Duodenal mucosa (tissue), 2 donors: Measurements from ENCODE around the gene ST3GAL6.

ENCODE experiments used
- H3K27ac ChIP-seq: one replicate; pipeline ENCODE4 v1.7.0; 2013; ENCODE audit warnings: low read depth, low read length
- H3K27me3 ChIP-seq, 2 donors: one replicate each; pipeline ENCODE4 v1.7.0; 2013; ENCODE audit warnings: low read length in 2 of 2, control low read depth in 1 of 2; ENCODE audit not compliant: insufficient read depth in 2 of 2, control insufficient read depth in 1 of 2
- H3K36me3 ChIP-seq, 2 donors: one replicate each; pipeline ENCODE4 v1.7.0; 2013; ENCODE audit warnings: low read length in 2 of 2, control low read depth in 1 of 2; ENCODE audit not compliant: insufficient read depth in 2 of 2, control insufficient read depth in 1 of 2
- H3K4me1 ChIP-seq, 2 donors: one replicate each; pipeline ENCODE4 v1.7.0; 2013; ENCODE audit warnings: low read length in 2 of 2, control low read depth in 1 of 2; ENCODE audit not compliant: insufficient read depth in 2 of 2, control insufficient read depth in 1 of 2
- H3K4me3 ChIP-seq, 2 donors: one replicate each; pipeline ENCODE4 v1.7.0; 2013; ENCODE audit warnings: low read length in 2 of 2, low read depth in 1 of 2
- H3K9ac ChIP-seq, 2 donors: one replicate each; pipeline ENCODE4 v1.7.0; 2013; ENCODE audit warnings: low read length in 2 of 2, low read depth in 1 of 2
- H3K9me3 ChIP-seq, 2 donors: one replicate each; pipeline ENCODE4 v1.7.0; 2013; ENCODE audit warnings: low read length in 2 of 2, control low read depth in 1 of 2; ENCODE audit not compliant: control insufficient read depth in 1 of 2

Gene ST3GAL6, protein sequence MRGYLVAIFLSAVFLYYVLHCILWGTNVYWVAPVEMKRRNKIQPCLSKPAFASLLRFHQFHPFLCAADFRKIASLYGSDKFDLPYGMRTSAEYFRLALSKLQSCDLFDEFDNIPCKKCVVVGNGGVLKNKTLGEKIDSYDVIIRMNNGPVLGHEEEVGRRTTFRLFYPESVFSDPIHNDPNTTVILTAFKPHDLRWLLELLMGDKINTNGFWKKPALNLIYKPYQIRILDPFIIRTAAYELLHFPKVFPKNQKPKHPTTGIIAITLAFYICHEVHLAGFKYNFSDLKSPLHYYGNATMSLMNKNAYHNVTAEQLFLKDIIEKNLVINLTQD

GRCh38 chr3:98763076-98763475 is at the start of gene ST3GAL6:
ST3GAL6 (plus strand) TSS chr3:98763340; CDS start chr3:98768441, 5,101 bp downstream.
- Histone ChIP-seq H3K9ac (peak within 1 kb of the TSS in 1 of 2 donors; percentile 6), H3K9me3 (no peaks in the 10 kb centered on the region)

GRCh38 chr3:98713984-98714383 is 49.2 kb upstream of the ST3GAL6 start:
- Histone ChIP-seq H3K27ac (no peak overlapping the region), H3K36me3 (no peaks in the 10 kb centered on the region), H3K4me3 (no peak overlapping the region), H3K27me3 (no peaks in the 10 kb centered on the region), H3K9me3 (no peaks in the 10 kb centered on the region), H3K9ac (no peak overlapping the region), H3K4me1 (no peaks in the 10 kb centered on the region)

More at GRCh38 chr3:98763076-98763475, at the start of gene ST3GAL6:
- Histone ChIP-seq H3K27ac (no peak within 1 kb of the TSS), H3K36me3 (no peaks in the 10 kb centered on the region), H3K4me1 (peaks cover 0 to 6% of the 10 kb centered on the region in 2 donors), H3K27me3 (no peaks in the 10 kb centered on the region), H3K4me3 (peak within 1 kb of the TSS; percentile 45 to 50)

GRCh38 chr3:98717584-98717983 is 45.6 kb upstream of the ST3GAL6 start:
- Histone ChIP-seq H3K9ac (no peak overlapping the region), H3K36me3 (no peaks in the 10 kb centered on the region), H3K4me1 (no peaks in the 10 kb centered on the region), H3K27ac (no peak overlapping the region), H3K4me3 (no peak overlapping the region), H3K9me3 (no peaks in the 10 kb centered on the region), H3K27me3 (no peaks in the 10 kb centered on the region)

DNA sequence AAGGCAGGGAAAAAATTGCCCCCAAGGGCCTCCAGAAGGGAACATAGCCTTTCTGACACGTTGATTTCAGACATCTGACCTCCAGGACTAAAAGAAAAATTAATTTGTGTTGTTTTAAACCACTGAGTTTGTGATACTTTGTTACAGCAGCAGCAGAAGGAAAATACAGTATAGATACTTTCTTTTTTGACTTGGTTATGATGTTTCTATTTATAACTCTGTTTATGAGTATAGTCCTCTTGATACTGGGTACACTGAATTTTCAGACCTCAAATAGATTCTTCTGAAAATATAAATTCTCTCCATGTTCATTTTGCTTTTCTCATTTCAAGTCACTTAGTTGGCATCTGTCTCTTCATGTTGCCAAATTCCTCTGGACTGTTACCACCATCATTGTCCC is 44.4 kb upstream of the ST3GAL6 start:
- no peaks in the 10 kb centered on the region for H3K27me3 ChIP-seq
- no peak overlapping the region for H3K9ac ChIP-seq
- no peak overlapping the region for H3K4me3 ChIP-seq
- no peaks in the 10 kb centered on the region for H3K9me3 ChIP-seq
- H3K4me1 ChIP-seq, result no peaks in the 10 kb centered on the region
- H3K36me3 ChIP-seq, result no peaks in the 10 kb centered on the region
- H3K27ac ChIP-seq, result no peak overlapping the region

DNA sequence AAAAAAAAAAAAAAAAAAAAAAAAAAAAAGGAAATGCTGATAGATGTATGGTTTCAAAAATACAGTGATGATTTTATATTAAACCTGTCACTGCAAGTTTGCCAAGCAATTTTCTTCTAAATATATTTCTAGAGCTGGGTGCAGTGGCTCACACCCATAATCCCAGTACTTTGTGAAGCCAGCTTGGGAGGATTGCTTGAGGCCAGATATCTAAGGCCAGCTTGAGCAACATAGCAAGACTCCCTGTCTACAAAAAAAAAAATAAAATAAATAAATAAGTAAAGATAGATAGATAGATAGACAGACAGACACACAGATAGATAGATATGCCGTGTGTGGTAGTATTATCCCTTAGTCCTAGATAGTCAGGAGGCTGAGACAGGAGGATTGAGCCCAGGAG is 41.4 kb upstream of the ST3GAL6 start:
- Histone ChIP-seq H3K4me3 (no peak overlapping the region), H3K27ac (no peak overlapping the region), H3K4me1 (no peaks in the 10 kb centered on the region), H3K9me3 (no peaks in the 10 kb centered on the region), H3K27me3 (no peaks in the 10 kb centered on the region), H3K9ac (no peak overlapping the region), H3K36me3 (no peaks in the 10 kb centered on the region)

- H3K4me3 ChIP-seq, result no peak overlapping the region
- no peak overlapping the region for H3K9ac ChIP-seq
- no peaks in the 10 kb centered on the region for H3K4me1 ChIP-seq
- no peaks in the 10 kb centered on the region for H3K27me3 ChIP-seq
- H3K27ac ChIP-seq, result no peak overlapping the region
- H3K9me3 ChIP-seq, result no peaks in the 10 kb centered on the region
- H3K36me3 ChIP-seq, result no peaks in the 10 kb centered on the region
These were observed 40.8 kb upstream of the ST3GAL6 start for GRCh38 chr3:98722389-98722788.

- H3K36me3 ChIP-seq, result no peaks in the 10 kb centered on the region
- no peak overlapping the region for H3K9ac ChIP-seq
- H3K27me3 ChIP-seq, result peaks cover 0 to 2% of the 10 kb centered on the region in 2 donors
- no peaks in the 10 kb centered on the region for H3K4me1 ChIP-seq
- H3K4me3 ChIP-seq, result no peak overlapping the region
- H3K27ac ChIP-seq, result no peak overlapping the region
- H3K9me3 ChIP-seq, result no peaks in the 10 kb centered on the region
These were observed 37.8 kb upstream of the ST3GAL6 start for GRCh38 chr3:98725352-98725751.

GRCh38 chr3:98726084-98726483 is 37.1 kb upstream of the ST3GAL6 start:
- Histone ChIP-seq H3K9me3 (no peaks in the 10 kb centered on the region), H3K4me1 (no peaks in the 10 kb centered on the region), H3K36me3 (no peaks in the 10 kb centered on the region), H3K9ac (no peak overlapping the region), H3K4me3 (no peak overlapping the region), H3K27me3 (peaks cover 0 to 6% of the 10 kb centered on the region in 2 donors), H3K27ac (no peak overlapping the region)

DNA sequence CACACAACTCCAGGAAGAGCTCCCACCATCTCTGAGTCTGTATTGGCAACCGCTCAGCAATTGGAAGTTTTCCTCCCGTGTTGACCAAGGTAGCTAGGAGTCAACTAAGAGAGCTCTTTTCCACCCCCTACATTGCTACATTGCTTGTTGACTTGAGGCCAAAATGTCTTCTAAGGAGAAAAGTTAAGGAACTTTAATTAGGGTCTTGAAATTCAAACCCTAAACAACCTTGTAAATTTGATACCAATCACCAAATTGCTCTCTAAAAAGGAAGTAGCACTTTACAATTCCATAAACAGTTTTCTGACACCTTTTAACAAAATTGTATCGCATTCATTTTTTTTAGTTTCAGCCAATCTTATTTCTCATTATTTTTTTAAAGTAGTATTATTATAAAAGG is 35.5 kb upstream of the ST3GAL6 start:
- Histone ChIP-seq H3K36me3 (no peaks in the 10 kb centered on the region), H3K27me3 (peaks cover 0 to 6% of the 10 kb centered on the region in 2 donors), H3K9ac (no peak overlapping the region), H3K9me3 (no peaks in the 10 kb centered on the region), H3K27ac (no peak overlapping the region), H3K4me3 (no peak overlapping the region), H3K4me1 (peaks cover 4 to 6% of the 10 kb centered on the region in 2 donors)

- H3K27ac ChIP-seq, result no peak overlapping the region
These were observed 34.5 kb upstream of the ST3GAL6 start for GRCh38 chr3:98728672-98729071.

More at GRCh38 chr3:98728672-98729071, 34.5 kb upstream of the ST3GAL6 start:
- H3K36me3 ChIP-seq, result no peaks in the 10 kb centered on the region
- H3K4me3 ChIP-seq, result no peak overlapping the region
- no peak overlapping the region for H3K9ac ChIP-seq
- H3K9me3 ChIP-seq, result no peaks in the 10 kb centered on the region
- H3K27me3 ChIP-seq, result peaks cover 6 to 12% of the 10 kb centered on the region in 2 donors
- peaks cover 4 to 15% of the 10 kb centered on the region in 2 donors for H3K4me1 ChIP-seq
